Stomach smooth muscle (tissue), 2 donors: Measurements from ENCODE around the gene LHPP.

Experiments used
- H3K27ac ChIP-seq: one replicate; pipeline ENCODE4 v1.7.0; 2013; ENCODE audit warnings: mild to moderate bottlenecking, low read length, inconsistent platforms
- H3K27me3 ChIP-seq, 2 donors: one replicate each; pipeline ENCODE4 v1.7.0; 2013; ENCODE audit warnings: low read length in 2 of 2; ENCODE audit not compliant: insufficient read depth in 2 of 2, control insufficient read depth in 1 of 2
- H3K36me3 ChIP-seq, 2 donors: one replicate each; pipeline ENCODE4 v1.7.0; 2013; ENCODE audit warnings: low read length in 2 of 2; ENCODE audit not compliant: control insufficient read depth in 2 of 2, insufficient read depth in 2 of 2
- H3K4me1 ChIP-seq: one replicate; pipeline ENCODE4 v1.7.0; 2013; ENCODE audit warnings: low read length; ENCODE audit not compliant: control insufficient read depth, insufficient read depth
- H3K4me3 ChIP-seq, 2 donors: one replicate each; pipeline ENCODE4 v1.7.0; 2013; ENCODE audit warnings: low read length in 2 of 2
- H3K9ac ChIP-seq, 2 donors: one replicate each; pipeline ENCODE4 v1.7.0; 2013; ENCODE audit warnings: low read length in 2 of 2, mild to moderate bottlenecking in 1 of 2
- H3K9me3 ChIP-seq, 2 donors: one replicate each; pipeline ENCODE4 v1.7.0; 2013; ENCODE audit warnings: low read length in 2 of 2; ENCODE audit not compliant: control insufficient read depth in 2 of 2
- donor health status: healthy.
- donor health status: Pancreatic carcinoma.

Gene LHPP

GRCh38 chr10:124484661-124485060 is 23.0 kb downstream of the LHPP start:
- Histone ChIP-seq H3K4me3 (no peak overlapping the region), H3K9me3 (no peaks in the 10 kb centered on the region), H3K36me3 (peaks cover 0 to 2% of the 10 kb centered on the region in 2 donors), H3K4me1 (no peaks in the 10 kb centered on the region), H3K27me3 (peaks cover 0 to 2% of the 10 kb centered on the region in 2 donors), H3K9ac (no peak overlapping the region), H3K27ac (no peak overlapping the region)

- H3K27me3 ChIP-seq, result peaks cover 0 to 2% of the 10 kb centered on the region in 2 donors
- H3K4me1 ChIP-seq, result no peaks in the 10 kb centered on the region
- no peak overlapping the region for H3K9ac ChIP-seq
- no peaks in the 10 kb centered on the region for H3K9me3 ChIP-seq
- peaks cover 0 to 2% of the 10 kb centered on the region in 2 donors for H3K36me3 ChIP-seq
- no peak overlapping the region for H3K27ac ChIP-seq
- H3K4me3 ChIP-seq, result no peak overlapping the region
Measured at GRCh38 chr10:124486635-124487034, 25.0 kb downstream of the LHPP start.

- Histone ChIP-seq H3K9ac (no peak overlapping the region), H3K4me3 (no peak overlapping the region), H3K27me3 (no peaks in the 10 kb centered on the region), H3K4me1 (no peaks in the 10 kb centered on the region), H3K9me3 (no peaks in the 10 kb centered on the region), H3K36me3 (peaks cover 0 to 3% of the 10 kb centered on the region in 2 donors), H3K27ac (no peak overlapping the region)
Measured at GRCh38 chr10:124491105-124491504, 29.5 kb downstream of the LHPP start.

- Histone ChIP-seq H3K9me3 (no peaks in the 10 kb centered on the region), H3K27ac (no peak overlapping the region), H3K36me3 (peaks cover 0 to 3% of the 10 kb centered on the region in 2 donors), H3K27me3 (no peaks in the 10 kb centered on the region), H3K4me3 (no peak overlapping the region), H3K4me1 (no peaks in the 10 kb centered on the region), H3K9ac (no peak overlapping the region)
Measured at GRCh38 chr10:124492266-124492665, 30.6 kb downstream of the LHPP start.

GRCh38 chr10:124493214-124493882 is 31.7 kb downstream of the LHPP start:
- Histone ChIP-seq H3K36me3 (peaks cover 0 to 3% of the 10 kb centered on the region in 2 donors), H3K27me3 (no peaks in the 10 kb centered on the region), H3K9ac (no peak overlapping the region), H3K27ac (no peak overlapping the region), H3K4me1 (no peaks in the 10 kb centered on the region), H3K4me3 (no peak overlapping the region), H3K9me3 (no peaks in the 10 kb centered on the region)

GRCh38 chr10:124494046-124494807 is 32.6 kb downstream of the LHPP start:
- no peak overlapping the region for H3K27ac ChIP-seq
- peaks cover 0 to 2% of the 10 kb centered on the region in 2 donors for H3K36me3 ChIP-seq
- no peaks in the 10 kb centered on the region for H3K4me1 ChIP-seq
- no peak overlapping the region for H3K9ac ChIP-seq
- H3K9me3 ChIP-seq, result no peaks in the 10 kb centered on the region
- H3K4me3 ChIP-seq, result no peak overlapping the region
- H3K27me3 ChIP-seq, result no peaks in the 10 kb centered on the region

GRCh38 chr10:124495162-124495561 is 33.5 kb downstream of the LHPP start:
- Histone ChIP-seq H3K4me1 (no peaks in the 10 kb centered on the region), H3K9ac (no peak overlapping the region), H3K9me3 (no peaks in the 10 kb centered on the region), H3K36me3 (peaks cover 0 to 2% of the 10 kb centered on the region in 2 donors), H3K27ac (no peak overlapping the region), H3K4me3 (no peak overlapping the region), H3K27me3 (no peaks in the 10 kb centered on the region)

- H3K9me3 ChIP-seq, result no peaks in the 10 kb centered on the region
- H3K27ac ChIP-seq, result no peak overlapping the region
- no peaks in the 10 kb centered on the region for H3K27me3 ChIP-seq
- H3K9ac ChIP-seq, result no peak overlapping the region
- H3K4me3 ChIP-seq, result no peak overlapping the region
- H3K36me3 ChIP-seq, result peaks cover 0 to 2% of the 10 kb centered on the region in 2 donors
- H3K4me1 ChIP-seq, result no peaks in the 10 kb centered on the region
Measured at GRCh38 chr10:124495725-124496124, 34.1 kb downstream of the LHPP start.

GRCh38 chr10:124496150-124496549 is 34.5 kb downstream of the LHPP start:
- Histone ChIP-seq H3K9ac (no peak overlapping the region), H3K4me3 (no peak overlapping the region), H3K27ac (no peak overlapping the region), H3K36me3 (peaks cover 0 to 5% of the 10 kb centered on the region in 2 donors), H3K9me3 (peaks cover 0 to 3% of the 10 kb centered on the region in 2 donors), H3K27me3 (no peaks in the 10 kb centered on the region), H3K4me1 (no peaks in the 10 kb centered on the region)

- Histone ChIP-seq H3K27me3 (no peaks in the 10 kb centered on the region), H3K27ac (no peak overlapping the region), H3K9ac (no peak overlapping the region), H3K9me3 (peaks cover 0 to 3% of the 10 kb centered on the region in 2 donors), H3K4me3 (no peak overlapping the region), H3K36me3 (peaks cover 0 to 5% of the 10 kb centered on the region in 2 donors), H3K4me1 (no peaks in the 10 kb centered on the region)
Measured at GRCh38 chr10:124496620-124497019, 35.0 kb downstream of the LHPP start.
